ENCODE measurements around the gene PRR5L.

Gene PRR5L

GRCh38 chr11:36309779-36310178 is 13.7 kb downstream of the PRR5L start:
- Histone ChIP-seq H3K79me2 (ENCODE audit: insufficient read depth, low read depth) (no peaks in the 10 kb centered on the region), H3K4me1 (ENCODE audit: low read depth, poor library complexity, severe bottlenecking) (no peaks in the 10 kb centered on the region)

GRCh38 chr11:36311926-36312595 is 16.0 kb downstream of the PRR5L start:
- Histone ChIP-seq H3K4me3 (IDR thresholded peaks at IDR 0.05; ENCODE audit: insufficient read depth, low read depth, low read length) (no peak overlapping the region), H3K9ac (no peak overlapping the region), H2AFZ (ENCODE audit: low read depth) (no peak overlapping the region), H3K79me2 (ENCODE audit: insufficient read depth, low read depth) (no peaks in the 10 kb centered on the region), H3K27me3 (ENCODE audit: insufficient read depth, low read depth) (no peaks in the 10 kb centered on the region), H3K4me2 (no peak overlapping the region), H3K27ac (no peak overlapping the region), H3K4me1 (ENCODE audit: low read depth, poor library complexity, severe bottlenecking) (no peaks in the 10 kb centered on the region), H3K36me3 (ENCODE audit: insufficient read depth) (no peaks in the 10 kb centered on the region), H4K20me1 (ENCODE audit: insufficient read depth) (no peaks in the 10 kb centered on the region)
- TF ChIP-seq CTCF (conservative IDR thresholded peaks at IDR 0.05; ENCODE audit: low read depth, low read length) = no peak

More at GRCh38 chr11:36309779-36310178, 13.7 kb downstream of the PRR5L start:
- TF ChIP-seq CTCF (conservative IDR thresholded peaks at IDR 0.05; ENCODE audit: low read depth, low read length) = no peak
- Histone ChIP-seq H3K36me3 (ENCODE audit: insufficient read depth) (no peaks in the 10 kb centered on the region), H2AFZ (ENCODE audit: low read depth) (no peak overlapping the region), H3K4me2 (no peak overlapping the region), H3K4me3 (IDR thresholded peaks at IDR 0.05; ENCODE audit: insufficient read depth, low read depth, low read length) (no peak overlapping the region), H3K9ac (no peak overlapping the region), H4K20me1 (ENCODE audit: insufficient read depth) (no peaks in the 10 kb centered on the region), H3K27ac (no peak overlapping the region), H3K27me3 (ENCODE audit: insufficient read depth, low read depth) (no peaks in the 10 kb centered on the region)

- no peaks in the 10 kb centered on the region for H3K4me1 ChIP-seq (ENCODE audit: low read depth, poor library complexity, severe bottlenecking)
Observed at GRCh38 chr11:36312611-36313472, 16.8 kb downstream of the PRR5L start.

More at GRCh38 chr11:36312611-36313472, 16.8 kb downstream of the PRR5L start:
- no peak overlapping the region for H3K27ac ChIP-seq
- no peak for TF ChIP-seq CTCF (conservative IDR thresholded peaks at IDR 0.05; ENCODE audit: low read depth, low read length)
- no peaks in the 10 kb centered on the region for H3K27me3 ChIP-seq (ENCODE audit: insufficient read depth, low read depth)
- H3K4me2 ChIP-seq = no peak overlapping the region
- H3K36me3 ChIP-seq (ENCODE audit: insufficient read depth) = no peaks in the 10 kb centered on the region
- no peak overlapping the region for H3K4me3 ChIP-seq (IDR thresholded peaks at IDR 0.05; ENCODE audit: insufficient read depth, low read depth, low read length)
- no peak overlapping the region for H2AFZ ChIP-seq (ENCODE audit: low read depth)
- no peaks in the 10 kb centered on the region for H3K79me2 ChIP-seq (ENCODE audit: insufficient read depth, low read depth)
- no peak overlapping the region for H3K9ac ChIP-seq
- no peaks in the 10 kb centered on the region for H4K20me1 ChIP-seq (ENCODE audit: insufficient read depth)

Data from KMS-11 (cell line).